Colonic mucosa (tissue), 4 donors: ENCODE results near the gene SNCAIP. TPM values are rescaled to one million over a fixed set of nuclear protein-coding genes. Genes with fewer than 3 reads are reported as not detected.

Source experiments
- DNase-seq: peaks from one replicate; pipeline ENCODE4 v3.0.0-alpha.2; 2020
- H3K27ac ChIP-seq: fragments of 200-600 bp; one replicate; pipeline ENCODE4 v1.8.0; 2021
- H3K27me3 ChIP-seq: fragments of 200-600 bp; one replicate; pipeline ENCODE4 v1.8.0; 2021
- H3K36me3 ChIP-seq: fragments of 200-600 bp; one replicate; pipeline ENCODE4 v1.8.0; 2021
- H3K4me1 ChIP-seq: fragments of 200-600 bp; one replicate; pipeline ENCODE4 v1.8.0; 2021; ENCODE audit warnings: mild to moderate bottlenecking
- H3K4me3 ChIP-seq: fragments of 200-600 bp; one replicate; pipeline ENCODE4 v1.8.0; 2021
- H3K9ac ChIP-seq, 2 donors: one replicate each; pipeline ENCODE4 v1.7.0; 2013; ENCODE audit warnings: control low read depth in 2 of 2, low read depth in 2 of 2, low read length in 2 of 2
- H3K9me3 ChIP-seq: fragments of 200-600 bp; one replicate; pipeline ENCODE4 v1.8.0; 2021
- CTCF ChIP-seq: fragments of 200-600 bp; IDR thresholded peaks from one replicate; pipeline ENCODE4 v1.8.0; 2022; ENCODE audit warnings: antibody characterized with exemption, mild to moderate bottlenecking
- intact Hi-C: fragments of 100-400 bp; cut with DNase I; formaldehyde crosslinking; loops from one replicate; pipeline ENCODE4 v1.14.1; 2022
- total RNA-seq, 2 donors: library from RNA; stranded (reverse); fragmentation: NEBNext Ultra II Directional in 1 of 2; extraction: Animal tissue kit (Norgen Biotek cat#: 25700) in 1 of 2; gene quantifications; one replicate each; pipeline ENCODE4 v1.2.1, GENCODE V29; 2021
- donor health status: healthy.
- donor health status: DM: no; HTN: no; CAD: no.
- donor health status: DM: no; HTN: no; CAD: no.

SNCAIP gene
- total RNA-seq, 2 donors from 2014 or later = 0.84 to 1.3 TPM

- H3K4me3 ChIP-seq = no peak overlapping the region
- no peaks in the 10 kb centered on the region for H3K4me1 ChIP-seq
- no peak overlapping the region for H3K9ac ChIP-seq
- intact Hi-C loops = no loop called here
- no peak overlapping the region for H3K27ac ChIP-seq
- no peak for DNase-seq
- H3K9me3 ChIP-seq = no peaks in the 10 kb centered on the region
- H3K27me3 ChIP-seq = no peaks in the 10 kb centered on the region
- H3K36me3 ChIP-seq = no peaks in the 10 kb centered on the region
- TF ChIP-seq CTCF = no peak
Measured at GRCh38 chr5:122385808-122386207, 73.8 kb downstream of the SNCAIP start.

GRCh38 chr5:122390154-122390553 is 78.1 kb downstream of the SNCAIP start:
- no peak for DNase-seq
- intact Hi-C loops = no loop called here
- H3K9ac ChIP-seq = no peak overlapping the region

GRCh38 chr5:122390694-122391093 is 78.7 kb downstream of the SNCAIP start:
- no peaks in the 10 kb centered on the region for H3K27me3 ChIP-seq

More at GRCh38 chr5:122390154-122390553, 78.1 kb downstream of the SNCAIP start:
- Histone ChIP-seq H3K4me1 (no peaks in the 10 kb centered on the region), H3K4me3 (no peak overlapping the region), H3K36me3 (no peaks in the 10 kb centered on the region), H3K27ac (no peak overlapping the region), H3K27me3 (no peaks in the 10 kb centered on the region), H3K9me3 (no peaks in the 10 kb centered on the region)
- no peak for TF ChIP-seq CTCF

GRCh38 chr5:122391621-122392020 is 79.6 kb downstream of the SNCAIP start:
- no peak for TF ChIP-seq CTCF
- intact Hi-C loops = no loop called here
- DNase-seq = no peak
- H3K9me3 ChIP-seq = no peaks in the 10 kb centered on the region
- no peaks in the 10 kb centered on the region for H3K36me3 ChIP-seq
- no peaks in the 10 kb centered on the region for H3K4me1 ChIP-seq
- no peak overlapping the region for H3K9ac ChIP-seq
- no peak overlapping the region for H3K4me3 ChIP-seq
- no peak overlapping the region for H3K27ac ChIP-seq
- no peaks in the 10 kb centered on the region for H3K27me3 ChIP-seq

More at GRCh38 chr5:122390694-122391093, 78.7 kb downstream of the SNCAIP start:
- TF ChIP-seq CTCF = no peak
- intact Hi-C loops = no loop called here
- Histone ChIP-seq H3K9me3 (no peaks in the 10 kb centered on the region), H3K27ac (no peak overlapping the region), H3K9ac (no peak overlapping the region), H3K4me3 (no peak overlapping the region), H3K4me1 (no peaks in the 10 kb centered on the region), H3K36me3 (no peaks in the 10 kb centered on the region)
- no peak for DNase-seq

- no peaks in the 10 kb centered on the region for H3K36me3 ChIP-seq
- H3K4me1 ChIP-seq = no peaks in the 10 kb centered on the region
- DNase-seq = no peak
- no peaks in the 10 kb centered on the region for H3K9me3 ChIP-seq
- intact Hi-C loops = no loop called here
- H3K27me3 ChIP-seq = no peaks in the 10 kb centered on the region
- no peak overlapping the region for H3K9ac ChIP-seq
- TF ChIP-seq CTCF = no peak
- no peak overlapping the region for H3K27ac ChIP-seq
- no peak overlapping the region for H3K4me3 ChIP-seq
Measured at GRCh38 chr5:122392224-122392623, 80.2 kb downstream of the SNCAIP start.

- DNase-seq = no peak
- Histone ChIP-seq H3K9ac (no peak overlapping the region), H3K9me3 (no peaks in the 10 kb centered on the region), H3K27ac (no peak overlapping the region), H3K4me1 (no peaks in the 10 kb centered on the region), H3K4me3 (no peak overlapping the region), H3K36me3 (no peaks in the 10 kb centered on the region), H3K27me3 (no peaks in the 10 kb centered on the region)
- no peak for TF ChIP-seq CTCF
- intact Hi-C loops = no loop called here
Measured at GRCh38 chr5:122392824-122393223, 80.8 kb downstream of the SNCAIP start.
